Measurements from ENCODE around the gene MAPK8IP3.
"Not testable (repeated sequence)": the region's sequence is repeated elsewhere in the genome, so short reads cannot be mapped to it uniquely, and the experiment has no call there.

The MAPK8IP3 gene

GRCh38 chr16:1713933-1714332 is 7.9 kb downstream of the MAPK8IP3 start:
- no peak for DNase-seq

- no peak for DNase-seq
Observed at GRCh38 chr16:1715220-1715619, 9.2 kb downstream of the MAPK8IP3 start.

- DNase-seq: not testable (repeated sequence)
Observed at GRCh38 chr16:1718236-1718635, 12.2 kb downstream of the MAPK8IP3 start.

GRCh38 chr16:1719559-1720229 is 13.7 kb downstream of the MAPK8IP3 start:
- DNase-seq: not testable (repeated sequence)

- no peak for DNase-seq
Observed at GRCh38 chr16:1721372-1721771, 15.4 kb downstream of the MAPK8IP3 start.

GRCh38 chr16:1723450-1724147 is 17.6 kb downstream of the MAPK8IP3 start:
- no peak for DNase-seq

- DNase-seq: no peak
Observed at GRCh38 chr16:1724491-1724890, 18.5 kb downstream of the MAPK8IP3 start.

GRCh38 chr16:1726661-1727502 is 20.9 kb downstream of the MAPK8IP3 start:
- no peak for DNase-seq

GRCh38 chr16:1727651-1728624 is 21.9 kb downstream of the MAPK8IP3 start:
- no peak for DNase-seq

GRCh38 chr16:1729026-1729425 is 23.0 kb downstream of the MAPK8IP3 start:
- DNase-seq: no peak

GRCh38 chr16:1729445-1729844 is 23.4 kb downstream of the MAPK8IP3 start:
- no peak for DNase-seq

GRCh38 chr16:1731073-1731472 is 25.1 kb downstream of the MAPK8IP3 start:
- DNase-seq: no peak

- no peak for DNase-seq
Observed at GRCh38 chr16:1731603-1732002, 25.6 kb downstream of the MAPK8IP3 start.

- DNase-seq: no peak
Observed at GRCh38 chr16:1732071-1732470, 26.1 kb downstream of the MAPK8IP3 start.

- DNase-seq: not testable (repeated sequence)
Observed at GRCh38 chr16:1732551-1732987, 26.6 kb downstream of the MAPK8IP3 start.

- DNase-seq: no peak
Observed at GRCh38 chr16:1734123-1734522, 28.1 kb downstream of the MAPK8IP3 start.

GRCh38 chr16:1734816-1735215 is 28.8 kb downstream of the MAPK8IP3 start:
- no peak for DNase-seq

GRCh38 chr16:1740234-1740633 is 34.2 kb downstream of the MAPK8IP3 start:
- no peak for DNase-seq

- DNase-seq: no peak
Observed at GRCh38 chr16:1740781-1741490, 34.9 kb downstream of the MAPK8IP3 start.

GRCh38 chr16:1741553-1742165 is 35.7 kb downstream of the MAPK8IP3 start:
- DNase-seq: no peak

Measured in activated CD8-positive, alpha-beta memory T cell treated with anti-CD3 and anti-CD28 coated beads, Interleukin-2, amount 50 U/mL, for 48 hours (primary cell).